Measurements from ENCODE around the gene AGO3.
A peak's percentile ranks its signal among the peaks of the same experiment; 100 is the strongest.

DNA sequence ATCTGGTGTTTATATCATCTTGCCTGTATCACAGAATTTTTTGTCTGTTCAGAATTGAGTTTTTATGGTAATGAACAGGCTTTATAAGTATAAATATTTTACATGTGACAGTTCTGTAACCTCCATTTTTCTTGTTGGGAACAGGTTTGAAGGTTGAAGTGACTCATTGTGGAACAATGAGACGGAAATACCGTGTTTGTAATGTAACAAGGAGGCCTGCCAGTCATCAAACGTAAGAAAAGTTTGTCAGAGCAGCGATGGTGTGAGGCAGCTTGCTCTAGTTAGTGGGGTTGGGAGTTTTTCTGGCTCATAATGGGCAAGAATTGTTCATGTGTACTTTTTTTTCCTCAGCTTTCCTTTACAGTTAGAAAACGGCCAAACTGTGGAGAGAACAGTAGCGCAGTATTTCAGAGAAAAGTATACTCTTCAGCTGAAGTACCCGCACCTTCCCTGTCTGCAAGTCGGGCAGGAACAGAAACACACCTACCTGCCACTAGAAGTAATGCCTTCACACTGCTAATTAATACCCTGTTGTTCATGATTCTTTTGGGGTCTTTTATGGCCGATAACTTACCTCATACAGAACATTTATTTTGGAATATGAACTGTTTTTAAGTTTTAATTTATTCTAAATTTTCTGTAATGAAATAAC is 77.8 kb downstream of the AGO3 start:
- TF ChIP-seq, protein P1, sequence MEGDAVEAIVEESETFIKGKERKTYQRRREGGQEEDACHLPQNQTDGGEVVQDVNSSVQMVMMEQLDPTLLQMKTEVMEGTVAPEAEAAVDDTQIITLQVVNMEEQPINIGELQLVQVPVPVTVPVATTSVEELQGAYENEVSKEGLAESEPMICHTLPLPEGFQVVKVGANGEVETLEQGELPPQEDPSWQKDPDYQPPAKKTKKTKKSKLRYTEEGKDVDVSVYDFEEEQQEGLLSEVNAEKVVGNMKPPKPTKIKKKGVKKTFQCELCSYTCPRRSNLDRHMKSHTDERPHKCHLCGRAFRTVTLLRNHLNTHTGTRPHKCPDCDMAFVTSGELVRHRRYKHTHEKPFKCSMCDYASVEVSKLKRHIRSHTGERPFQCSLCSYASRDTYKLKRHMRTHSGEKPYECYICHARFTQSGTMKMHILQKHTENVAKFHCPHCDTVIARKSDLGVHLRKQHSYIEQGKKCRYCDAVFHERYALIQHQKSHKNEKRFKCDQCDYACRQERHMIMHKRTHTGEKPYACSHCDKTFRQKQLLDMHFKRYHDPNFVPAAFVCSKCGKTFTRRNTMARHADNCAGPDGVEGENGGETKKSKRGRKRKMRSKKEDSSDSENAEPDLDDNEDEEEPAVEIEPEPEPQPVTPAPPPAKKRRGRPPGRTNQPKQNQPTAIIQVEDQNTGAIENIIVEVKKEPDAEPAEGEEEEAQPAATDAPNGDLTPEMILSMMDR (IDR thresholded peaks at IDR 0.05; ENCODE audit: extremely low read depth in 1 of 2, insufficient read depth in 1 of 2, low read depth in 1 of 2, low read length in 2 of 2) = no peak
- TF ChIP-seq POLR2AphosphoS5 (IDR thresholded peaks at IDR 0.05; ENCODE audit: insufficient read depth, low read depth, low read length) (peak; percentile 37), POLR2A (IDR thresholded peaks at IDR 0.05; ENCODE audit: low read depth, low read length) (no peak), MYC (IDR thresholded peaks at IDR 0.05; ENCODE audit: low read depth, low read length) (no peak)
- TF ChIP-seq, protein P2, sequence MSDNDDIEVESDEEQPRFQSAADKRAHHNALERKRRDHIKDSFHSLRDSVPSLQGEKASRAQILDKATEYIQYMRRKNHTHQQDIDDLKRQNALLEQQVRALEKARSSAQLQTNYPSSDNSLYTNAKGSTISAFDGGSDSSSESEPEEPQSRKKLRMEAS (IDR thresholded peaks at IDR 0.05; ENCODE audit: insufficient read depth, insufficient read length) = no peak

Measured in endothelial cell of umbilical vein (primary cell).